Skeletal muscle cell (primary cell): ENCODE results near the gene PARP11.
A peak's percentile ranks its signal among the peaks of the same experiment; 100 is the strongest.

ENCODE experiments used
- DNase-seq: peaks from one replicate; pipeline ENCODE4 v3.0.0-alpha.2; 2010; ENCODE audit warnings: low read depth
- H3K4me3 ChIP-seq: 2 replicates; pipeline ENCODE4 v1.5.1; 2011; ENCODE audit warnings: low read depth, mild to moderate bottlenecking, control low read depth, low read length, moderate library complexity

The PARP11 gene

GRCh38 chr12:3833670-3834310, 39.4 kb downstream of the PARP11 start:
- DNase-seq, result no peak
- no peak overlapping the region for H3K4me3 ChIP-seq

GRCh38 chr12:3832738-3833137, 40.5 kb downstream of the PARP11 start:
- DNase-seq, result no peak
- no peak overlapping the region for H3K4me3 ChIP-seq

DNA sequence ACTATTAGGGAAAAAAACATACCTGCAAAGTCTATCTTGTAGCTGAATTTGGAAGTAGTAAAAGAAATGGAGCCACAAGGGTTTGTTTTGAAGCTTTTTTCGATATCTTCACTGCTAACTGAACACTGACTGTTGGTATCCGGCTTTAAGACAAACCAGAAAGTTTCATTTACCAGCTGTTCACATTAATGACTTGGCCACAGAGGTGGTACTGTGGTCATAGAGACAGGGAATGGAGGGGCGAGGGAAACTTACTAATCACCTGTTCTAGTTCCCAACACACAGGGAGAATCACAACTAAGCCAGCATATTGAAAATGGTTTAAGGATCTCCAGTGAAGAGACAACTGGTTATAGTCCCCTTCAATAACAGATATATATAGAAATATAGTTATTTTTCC, 44.3 kb downstream of the PARP11 start:
- H3K4me3 ChIP-seq, result no peak overlapping the region

DNA sequence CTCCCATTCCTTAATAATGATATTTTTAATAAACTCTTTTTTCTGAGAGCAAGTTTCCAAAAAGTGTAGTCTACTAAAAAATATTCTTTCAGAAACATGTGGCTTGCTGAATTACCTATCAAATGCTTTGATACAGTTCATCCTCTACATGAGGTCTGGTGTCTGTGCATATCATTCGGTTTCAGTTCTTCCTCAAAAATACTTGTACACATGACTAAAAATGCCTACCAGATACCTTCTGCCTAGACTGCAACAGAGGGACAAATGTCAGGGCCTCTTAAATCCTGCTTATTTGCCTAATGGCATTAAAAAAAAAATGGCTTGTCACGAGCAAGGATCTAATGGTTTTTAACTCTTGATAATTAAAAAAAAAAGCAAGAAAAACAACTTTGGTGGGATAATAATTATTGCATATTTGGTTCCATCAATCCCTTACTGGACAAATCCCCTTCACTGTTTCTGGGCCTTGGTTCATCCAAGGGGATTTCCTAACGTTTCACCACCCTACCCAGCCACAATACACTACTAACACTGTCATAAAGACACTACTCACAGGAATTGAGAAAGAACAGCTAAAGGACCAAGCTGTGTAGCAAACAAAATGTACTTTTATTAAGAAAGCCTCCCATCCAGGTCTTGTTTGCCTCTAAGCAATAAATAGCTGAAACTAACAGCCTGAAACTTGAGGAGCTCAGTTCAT, 45.7 kb downstream of the PARP11 start:
- no peak overlapping the region for H3K4me3 ChIP-seq
- no peak for DNase-seq

More for the DNA sequence above, 44.3 kb downstream of the PARP11 start:
- DNase-seq, result no peak

DNA sequence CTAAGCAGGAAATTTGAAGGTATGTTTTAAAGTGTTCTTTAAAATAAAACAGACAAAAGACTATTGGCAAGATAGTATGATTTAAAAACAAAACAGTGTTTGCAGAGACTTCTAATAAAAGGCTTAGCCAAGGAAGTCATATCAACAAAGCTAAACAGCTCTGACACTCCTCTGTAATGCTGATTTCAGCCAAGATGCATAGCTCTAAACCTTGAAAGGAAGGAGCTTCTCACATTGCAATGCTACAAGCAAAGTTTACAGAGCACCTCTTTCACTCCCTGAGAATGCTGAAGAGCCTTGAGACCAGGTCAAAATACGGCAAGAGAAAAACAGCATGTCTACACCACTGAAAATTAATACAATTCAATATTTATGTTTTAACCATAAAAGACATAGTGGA, 51.8 kb downstream of the PARP11 start:
- DNase-seq, result no peak
- no peak overlapping the region for H3K4me3 ChIP-seq

DNA sequence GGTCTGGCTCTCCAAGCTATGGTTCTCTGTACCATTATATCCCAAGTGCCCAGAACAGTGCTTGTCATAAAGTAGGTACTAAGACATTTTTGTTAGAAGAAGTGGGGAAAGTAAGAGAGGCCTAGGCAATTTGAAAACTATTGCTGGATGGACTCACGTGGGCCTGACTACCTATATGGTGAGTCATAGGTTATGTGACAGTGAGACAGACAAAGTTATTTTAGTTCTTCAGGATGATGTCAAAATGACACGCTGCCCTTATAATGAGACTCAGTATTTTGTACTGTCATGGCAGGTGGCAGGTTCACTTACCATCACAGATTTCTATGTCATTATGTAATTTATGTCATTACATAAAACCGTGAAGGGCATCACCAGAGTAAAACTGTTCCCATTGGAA, 53.1 kb downstream of the PARP11 start:
- no peak for DNase-seq
- H3K4me3 ChIP-seq, result no peak overlapping the region

- no peak overlapping the region for H3K4me3 ChIP-seq
- DNase-seq, result no peak
These were observed 56.9 kb downstream of the PARP11 start for GRCh38 chr12:3816266-3816665.

DNA sequence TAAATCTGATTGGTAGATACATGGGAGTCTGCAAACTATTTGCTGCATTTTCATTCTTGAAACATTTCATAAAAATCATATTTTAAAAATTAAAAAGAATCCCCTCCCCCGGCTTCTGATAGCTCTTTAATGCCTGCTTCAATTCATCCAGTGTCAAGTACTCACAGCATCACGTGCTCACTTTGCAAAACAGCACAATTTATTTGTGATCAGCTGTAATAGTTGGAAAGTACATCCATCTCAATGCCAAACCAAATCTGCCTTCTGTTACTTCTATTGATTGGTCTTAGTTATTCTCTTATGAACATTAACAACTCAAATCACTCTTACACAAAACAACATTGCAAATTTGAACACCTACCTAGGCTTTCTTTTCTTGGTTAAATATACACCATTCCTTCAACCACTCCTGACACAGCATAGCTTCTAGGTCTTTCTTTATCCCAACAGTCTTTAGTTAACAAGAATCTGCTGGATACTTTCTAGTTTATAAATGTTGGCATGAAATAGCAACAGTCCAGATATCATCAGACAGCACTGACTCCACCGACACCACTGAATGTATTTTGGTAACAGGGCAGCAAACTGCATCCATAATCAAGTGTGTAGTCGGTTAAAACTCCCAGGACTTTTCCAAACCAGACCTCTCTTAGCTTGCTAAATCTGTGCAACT, 58.0 kb downstream of the PARP11 start:
- DNase-seq, result no peak
- H3K4me3 ChIP-seq, result no peak overlapping the region

DNA sequence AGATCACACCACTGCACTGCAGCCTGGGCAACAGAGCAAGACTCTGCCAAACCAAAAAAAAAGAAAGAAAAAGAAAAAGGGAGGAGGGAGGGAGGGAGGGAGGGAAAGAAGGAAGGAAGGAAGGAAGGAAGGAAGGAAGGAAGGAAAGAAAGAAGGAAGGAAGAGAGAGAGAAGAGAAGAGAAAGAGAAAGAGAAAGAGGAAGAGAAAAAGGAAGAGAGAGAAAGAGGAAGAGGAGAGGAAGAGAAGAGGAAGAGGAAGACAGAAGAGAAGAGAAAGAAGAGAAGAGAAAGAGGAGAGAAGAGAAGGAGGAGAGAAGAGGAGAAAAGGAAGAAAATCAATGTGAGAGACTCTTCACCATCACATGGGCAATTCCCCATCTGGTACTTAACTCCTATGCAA, 62.7 kb downstream of the PARP11 start:
- no peak for DNase-seq
- H3K4me3 ChIP-seq, result no peak overlapping the region

DNA sequence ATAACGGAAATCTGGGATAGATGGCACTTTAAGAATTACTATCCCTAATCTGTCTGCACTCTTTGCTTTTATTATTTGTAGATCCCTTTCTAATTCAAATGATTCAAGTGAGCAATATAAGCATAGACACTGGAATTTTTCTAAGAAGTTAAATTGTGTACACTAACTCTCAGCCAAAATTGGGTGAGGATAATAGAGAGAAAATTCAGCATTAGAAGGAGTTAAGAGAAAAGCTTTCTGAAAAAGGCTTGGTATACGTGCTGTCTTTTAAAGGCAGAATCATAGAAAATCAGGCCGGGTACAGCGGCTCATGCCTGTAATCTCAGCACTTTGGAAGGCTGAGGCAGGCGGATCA, 63.2 kb downstream of the PARP11 start:
- no peak for DNase-seq
- no peak overlapping the region for H3K4me3 ChIP-seq

- no peak overlapping the region for H3K4me3 ChIP-seq
- DNase-seq, result no peak
These were observed 63.7 kb downstream of the PARP11 start for GRCh38 chr12:3809357-3810015.

GRCh38 chr12:3805077-3805476, 68.1 kb downstream of the PARP11 start:
- H3K4me3 ChIP-seq, result no peak overlapping the region
- no peak for DNase-seq

GRCh38 chr12:3803865-3804472, 69.2 kb downstream of the PARP11 start:
- DNase-seq, result peak; percentile 22
- no peak overlapping the region for H3K4me3 ChIP-seq

DNA sequence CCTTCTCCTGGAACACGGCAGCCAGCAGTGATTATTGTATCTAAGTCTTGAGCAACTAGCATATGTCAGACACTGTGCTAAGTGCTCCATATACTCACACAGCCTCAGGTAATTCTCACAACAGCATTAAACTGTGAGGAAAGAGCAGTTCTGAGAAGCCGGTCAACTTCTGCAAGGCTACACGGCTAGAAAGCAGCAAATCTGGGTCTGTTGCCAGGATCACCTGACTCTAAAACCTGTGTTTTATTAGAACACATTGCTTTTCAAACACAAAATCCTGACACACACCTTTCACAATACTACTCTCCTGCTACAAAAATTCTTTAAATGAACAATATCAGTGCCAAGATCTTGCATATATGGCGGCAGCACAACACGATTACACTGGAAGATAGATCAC, 70.5 kb downstream of the PARP11 start:
- no peak for DNase-seq

DNA sequence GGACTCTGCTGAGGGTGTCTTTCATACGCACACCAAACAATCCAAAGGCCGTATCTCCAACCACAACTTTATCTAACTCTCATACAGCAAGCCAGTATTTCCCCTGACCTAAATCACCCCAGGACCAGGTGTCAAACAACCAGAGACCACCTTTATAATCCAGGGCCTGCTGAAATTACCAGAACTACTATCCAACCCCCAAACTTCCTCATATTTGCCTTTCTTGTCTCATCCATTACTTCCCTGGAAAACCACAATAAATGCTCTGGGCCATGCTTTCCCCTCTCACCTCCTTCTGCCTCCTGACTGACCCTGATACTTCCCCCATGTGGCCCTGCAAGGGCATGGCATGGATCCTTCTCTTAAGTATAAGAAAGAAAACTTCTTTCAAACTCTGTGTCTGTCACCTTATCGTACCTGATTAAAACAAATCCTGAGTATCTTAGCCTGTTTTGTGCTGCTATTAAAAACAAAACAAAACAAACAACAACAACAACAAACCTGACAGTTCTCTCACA, 75.6 kb downstream of the PARP11 start:
- H3K4me3 ChIP-seq, result no peak overlapping the region
- no peak for DNase-seq

More for the DNA sequence above, 70.5 kb downstream of the PARP11 start:
- no peak overlapping the region for H3K4me3 ChIP-seq

GRCh38 chr12:3795492-3796133, 77.6 kb downstream of the PARP11 start:
- DNase-seq, result no peak
- H3K4me3 ChIP-seq, result no peak overlapping the region

DNA sequence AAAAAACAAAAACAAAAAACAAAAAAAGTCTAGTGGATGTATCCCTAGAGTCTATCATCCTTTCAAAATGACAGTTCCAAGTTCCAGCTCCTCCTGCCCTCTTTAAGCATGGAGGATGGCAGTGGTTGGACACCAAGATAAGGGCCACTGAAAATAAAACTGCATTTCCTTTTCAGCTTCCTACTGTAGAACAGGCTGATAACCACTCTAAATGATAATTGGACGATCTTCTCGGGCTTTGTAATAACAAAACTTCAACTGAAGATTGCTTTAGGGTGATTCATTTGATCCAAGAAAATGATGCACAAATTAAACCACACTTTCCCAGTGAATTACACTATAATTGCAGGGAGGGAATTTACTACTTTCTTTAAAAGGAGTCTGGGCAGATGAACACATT, 78.1 kb downstream of the PARP11 start:
- DNase-seq, result no peak
- no peak overlapping the region for H3K4me3 ChIP-seq

GRCh38 chr12:3792623-3793288, 80.4 kb downstream of the PARP11 start:
- no peak overlapping the region for H3K4me3 ChIP-seq
- DNase-seq, result no peak
